Measurements from ENCODE around the gene FRRS1.
A peak's percentile ranks its signal among the peaks of the same experiment; 100 is the strongest.
"Not testable (repeated sequence)": the region's sequence is repeated elsewhere in the genome, so short reads cannot be mapped to it uniquely, and the experiment has no call there.

FRRS1 gene, protein sequence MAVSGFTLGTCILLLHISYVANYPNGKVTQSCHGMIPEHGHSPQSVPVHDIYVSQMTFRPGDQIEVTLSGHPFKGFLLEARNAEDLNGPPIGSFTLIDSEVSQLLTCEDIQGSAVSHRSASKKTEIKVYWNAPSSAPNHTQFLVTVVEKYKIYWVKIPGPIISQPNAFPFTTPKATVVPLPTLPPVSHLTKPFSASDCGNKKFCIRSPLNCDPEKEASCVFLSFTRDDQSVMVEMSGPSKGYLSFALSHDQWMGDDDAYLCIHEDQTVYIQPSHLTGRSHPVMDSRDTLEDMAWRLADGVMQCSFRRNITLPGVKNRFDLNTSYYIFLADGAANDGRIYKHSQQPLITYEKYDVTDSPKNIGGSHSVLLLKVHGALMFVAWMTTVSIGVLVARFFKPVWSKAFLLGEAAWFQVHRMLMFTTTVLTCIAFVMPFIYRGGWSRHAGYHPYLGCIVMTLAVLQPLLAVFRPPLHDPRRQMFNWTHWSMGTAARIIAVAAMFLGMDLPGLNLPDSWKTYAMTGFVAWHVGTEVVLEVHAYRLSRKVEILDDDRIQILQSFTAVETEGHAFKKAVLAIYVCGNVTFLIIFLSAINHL

DNA sequence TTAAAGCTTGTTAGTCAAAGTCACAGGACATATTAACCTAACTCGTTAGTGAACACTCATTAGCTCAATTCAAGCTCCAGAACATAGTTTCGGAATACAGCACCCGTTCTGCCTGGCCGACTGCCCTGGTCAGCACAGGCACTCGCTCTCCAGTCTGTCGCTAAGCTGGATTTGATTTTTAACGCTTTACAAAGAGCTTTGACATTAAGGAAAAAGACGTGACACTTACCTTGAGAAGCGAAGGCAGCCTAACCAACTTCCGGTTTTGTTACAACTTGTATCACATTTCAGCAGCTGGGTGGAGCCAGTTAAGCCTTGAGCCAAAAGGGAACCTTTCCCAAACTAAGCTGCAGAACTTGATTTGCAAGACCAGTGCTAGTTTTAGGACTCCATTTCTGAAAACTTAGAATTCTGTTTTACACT is at the start of gene FRRS1:
FRRS1 (minus strand) TSS at position 258 of the 423 bp plus-strand sequence. CDS start 17,867 bp downstream, outside the sequence.
- DNase-seq (ENCODE audit: low spot score): peak; percentile 73

DNA sequence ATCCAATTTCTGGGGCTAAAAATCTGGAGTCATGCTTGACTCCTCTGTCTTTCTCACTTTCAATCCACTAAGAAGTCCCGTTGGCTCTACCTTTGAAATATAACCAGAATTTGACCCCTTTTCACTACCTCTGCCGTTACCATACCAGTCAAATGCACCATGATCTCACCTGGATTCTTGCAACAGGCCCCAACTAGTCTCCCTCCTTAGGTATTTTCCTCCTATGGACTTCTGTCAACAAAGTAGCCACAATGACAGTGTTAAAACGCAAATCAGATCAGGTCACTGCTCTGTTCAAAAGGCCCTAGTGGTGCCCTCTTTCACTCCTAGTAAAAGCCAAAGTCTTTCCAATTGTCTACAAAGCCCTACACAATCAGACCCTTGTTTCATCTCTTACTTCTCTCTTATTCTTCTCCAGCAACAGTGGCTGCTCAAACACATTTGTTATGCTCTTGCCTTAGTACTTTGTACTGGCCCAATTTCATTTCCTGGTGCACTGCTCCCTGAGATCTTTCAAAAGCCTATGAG is 48.0 kb upstream of the FRRS1 start:
- no peak for DNase-seq (ENCODE audit: low spot score)

DNA sequence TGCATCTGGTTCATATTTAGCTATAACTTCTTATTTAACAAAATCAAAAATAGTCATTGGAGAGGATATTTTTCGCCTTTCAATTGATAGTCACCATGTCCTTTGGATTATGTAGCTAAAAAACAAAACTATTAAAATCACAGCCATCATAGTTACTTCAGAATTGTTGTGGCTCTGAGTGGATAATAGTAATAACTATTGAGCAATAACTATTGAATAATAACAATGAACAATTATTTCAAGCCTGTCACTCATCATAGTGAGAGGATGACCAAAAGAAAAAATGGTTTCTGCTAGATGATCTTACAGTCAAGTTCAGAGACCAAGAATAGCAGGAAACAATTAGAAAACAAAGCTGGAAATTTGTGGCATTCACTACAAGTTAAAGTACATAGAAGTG is 45.3 kb upstream of the FRRS1 start:
- DNase-seq (ENCODE audit: low spot score): no peak

DNA sequence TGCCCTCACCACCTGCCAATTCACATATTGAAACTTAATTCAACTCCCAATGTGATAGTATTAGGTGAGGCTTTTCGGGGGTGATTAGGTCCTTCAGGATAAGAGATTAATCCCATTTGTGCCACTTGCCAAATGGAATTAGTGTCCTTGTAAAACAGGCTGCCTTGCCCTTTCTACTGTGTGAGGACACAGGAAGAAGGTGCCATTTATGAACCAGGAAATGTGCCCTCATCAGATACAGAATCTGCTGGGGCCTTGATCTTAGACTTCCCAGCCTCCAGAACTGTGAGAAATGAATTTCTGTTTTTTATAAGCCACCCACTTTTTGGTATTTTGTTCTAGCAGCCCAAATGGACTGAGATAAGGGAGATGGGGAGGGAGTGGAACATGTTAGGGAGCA is 44.6 kb upstream of the FRRS1 start:
- DNase-seq (ENCODE audit: low spot score): no peak

DNA sequence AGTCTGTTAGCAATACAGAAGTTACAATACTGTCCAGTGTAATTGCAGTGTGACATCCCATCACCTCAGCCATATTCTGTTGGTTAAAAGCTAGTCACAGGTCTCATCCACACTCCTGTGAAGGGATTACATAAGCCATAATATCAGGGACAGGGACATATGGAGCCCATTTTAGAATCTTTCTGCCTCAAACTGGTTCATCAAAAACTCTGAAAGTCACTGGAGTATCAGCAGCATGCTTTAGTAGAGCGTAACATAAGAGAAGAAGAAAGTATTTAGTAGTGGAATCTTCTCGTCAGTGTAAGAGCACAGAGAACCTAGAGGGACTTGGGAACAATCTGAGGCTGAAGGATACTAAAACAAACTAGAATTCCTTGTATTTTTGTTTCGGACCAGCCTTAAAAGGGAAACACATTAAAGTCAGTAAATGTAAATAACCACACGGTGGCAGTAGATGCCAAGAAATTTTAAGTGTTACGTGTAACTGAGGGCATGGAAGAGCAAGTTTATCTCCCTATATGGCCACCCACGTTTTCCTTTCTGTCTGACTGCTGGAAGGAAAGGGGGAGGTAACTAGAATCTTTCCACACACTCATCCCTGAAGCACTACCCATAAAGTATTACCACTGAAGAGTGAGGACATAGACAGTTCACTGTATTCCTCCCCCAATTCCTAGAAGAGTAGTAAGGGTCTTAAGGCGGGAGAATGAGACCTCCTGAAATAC is 42.1 kb upstream of the FRRS1 start:
- peak; percentile 86 for DNase-seq (ENCODE audit: low spot score)

DNA sequence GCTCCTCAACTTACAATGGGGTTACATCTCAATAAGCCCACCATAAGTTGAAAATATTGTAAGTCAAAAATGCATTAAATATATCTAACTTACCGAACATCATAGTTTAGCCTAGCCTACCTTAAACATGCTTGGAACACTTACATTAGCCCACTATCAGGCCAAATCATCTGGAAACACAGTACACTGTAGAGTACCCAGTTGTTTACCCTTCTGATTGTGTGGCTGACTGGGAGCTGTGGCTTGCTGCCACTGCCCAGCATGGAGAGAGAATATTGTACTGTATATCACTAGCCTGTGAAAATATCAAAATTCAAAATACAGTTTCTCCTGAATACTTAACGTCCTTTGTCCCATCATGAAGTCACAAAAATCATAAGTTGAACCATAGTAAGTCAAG is 40.4 kb upstream of the FRRS1 start:
- DNase-seq (ENCODE audit: low spot score): no peak

DNA sequence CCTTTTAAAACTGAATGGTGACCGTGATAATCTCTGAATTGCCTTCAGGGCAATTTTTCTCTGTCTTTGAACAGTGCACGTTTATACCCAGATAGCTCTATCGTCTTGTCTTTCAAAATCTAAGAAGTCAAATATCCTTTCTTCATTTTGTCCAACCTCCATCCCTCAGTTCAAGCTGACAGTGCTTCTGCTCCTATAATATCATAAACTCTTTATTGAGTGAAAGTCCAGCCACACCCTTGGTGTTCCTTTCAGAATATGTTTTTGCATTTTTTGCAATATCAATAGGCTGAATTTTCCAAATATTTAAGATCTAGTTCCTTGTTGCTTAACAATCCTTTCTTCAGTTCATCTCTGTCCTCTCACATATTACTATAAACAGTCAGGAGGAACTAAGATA is 35.1 kb upstream of the FRRS1 start:
- no peak for DNase-seq (ENCODE audit: low spot score)

DNA sequence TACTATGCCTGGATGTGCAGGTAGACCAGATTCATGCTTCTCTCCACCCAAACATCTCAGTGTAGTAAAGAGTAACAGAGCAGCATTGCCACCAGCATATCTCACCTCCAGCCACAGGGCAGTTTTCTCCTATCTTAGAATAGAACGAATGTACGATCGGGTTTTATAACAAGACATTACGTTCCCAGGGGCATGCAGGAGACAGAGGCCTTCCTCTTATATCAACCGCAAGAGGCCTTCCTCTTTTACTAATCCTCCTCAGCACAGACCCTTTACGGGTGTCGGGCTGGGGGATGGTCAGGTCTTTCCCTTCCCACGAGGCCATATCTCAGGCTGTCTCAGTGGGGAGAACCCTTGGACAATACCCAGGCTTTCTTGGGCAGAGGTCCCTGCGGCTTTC is 27.4 kb upstream of the FRRS1 start:
- DNase-seq (ENCODE audit: low spot score): not testable (repeated sequence)

DNA sequence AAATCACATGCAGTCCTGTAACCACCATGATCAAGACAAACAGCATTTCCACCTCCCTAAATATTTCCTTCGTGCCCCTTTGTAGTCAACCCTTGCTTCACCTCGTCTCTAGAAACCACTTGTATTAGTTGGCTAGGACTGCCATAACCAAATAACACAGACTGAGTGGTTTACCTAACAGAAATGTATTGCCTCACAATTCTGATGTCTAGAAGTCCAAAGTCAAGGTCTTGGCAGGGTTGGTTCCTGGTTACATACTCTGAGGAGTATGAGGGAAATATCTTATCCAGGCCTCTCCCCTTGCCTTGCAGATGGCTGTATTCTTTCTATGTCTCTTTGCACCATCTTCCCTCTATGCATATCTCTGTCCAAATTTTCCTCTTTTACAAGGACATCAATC is 23.3 kb upstream of the FRRS1 start:
- DNase-seq (ENCODE audit: low spot score): no peak

DNA sequence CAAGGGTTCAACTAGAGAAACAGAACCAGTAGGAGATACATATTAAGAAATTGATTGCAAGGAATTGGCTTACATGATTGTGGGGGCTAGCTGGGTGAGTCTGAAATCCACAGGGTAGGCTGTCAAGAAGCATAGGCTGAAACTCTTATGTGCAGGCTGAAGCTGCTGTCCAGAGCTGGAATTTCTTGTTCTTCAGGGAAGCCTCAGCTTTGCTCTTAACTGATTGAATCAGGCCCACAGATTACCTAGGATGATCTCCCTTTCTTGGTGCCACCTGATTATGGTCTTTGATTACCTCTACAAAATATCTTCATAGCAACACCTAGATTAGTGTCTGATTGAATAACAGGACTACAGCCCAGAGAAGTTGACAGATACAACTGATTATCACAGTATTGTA is 22.5 kb upstream of the FRRS1 start:
- no peak for DNase-seq (ENCODE audit: low spot score)

DNA sequence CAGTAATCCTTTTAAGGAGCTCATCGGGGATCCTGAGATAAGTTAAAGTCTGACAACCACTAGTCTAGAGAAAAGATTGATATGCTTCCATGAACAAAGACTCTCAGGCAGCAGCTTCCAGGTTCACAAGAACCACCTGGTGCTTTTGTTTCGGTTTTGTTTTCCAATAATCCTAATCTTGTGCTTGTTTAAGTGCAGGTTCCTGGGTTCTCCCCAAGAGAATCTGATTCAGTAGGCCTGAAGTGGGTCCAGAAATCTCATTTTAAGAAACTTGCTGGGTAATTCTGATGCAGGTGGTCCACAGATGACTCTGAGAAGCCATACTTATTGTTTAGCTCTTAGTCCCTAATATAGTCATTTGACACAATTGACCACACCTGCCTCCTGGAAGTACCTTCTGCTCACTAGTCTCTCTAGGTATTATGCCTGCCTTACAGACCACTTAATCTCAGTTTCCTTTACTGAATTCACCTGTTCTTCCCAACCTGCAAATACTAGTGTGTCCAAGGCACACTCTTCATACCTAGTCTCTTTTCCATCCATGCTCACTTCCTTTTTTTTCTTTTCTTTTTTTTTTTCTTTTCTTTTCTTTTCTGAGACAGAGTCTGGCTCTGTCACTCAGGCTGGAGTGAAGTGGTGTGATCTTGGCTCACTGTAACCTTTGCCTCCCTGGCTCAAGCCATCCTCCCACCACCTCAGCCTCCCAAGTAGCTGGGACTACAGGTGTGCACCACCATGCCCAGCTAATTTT is 20.5 kb upstream of the FRRS1 start:
- DNase-seq (ENCODE audit: low spot score): no peak

DNA sequence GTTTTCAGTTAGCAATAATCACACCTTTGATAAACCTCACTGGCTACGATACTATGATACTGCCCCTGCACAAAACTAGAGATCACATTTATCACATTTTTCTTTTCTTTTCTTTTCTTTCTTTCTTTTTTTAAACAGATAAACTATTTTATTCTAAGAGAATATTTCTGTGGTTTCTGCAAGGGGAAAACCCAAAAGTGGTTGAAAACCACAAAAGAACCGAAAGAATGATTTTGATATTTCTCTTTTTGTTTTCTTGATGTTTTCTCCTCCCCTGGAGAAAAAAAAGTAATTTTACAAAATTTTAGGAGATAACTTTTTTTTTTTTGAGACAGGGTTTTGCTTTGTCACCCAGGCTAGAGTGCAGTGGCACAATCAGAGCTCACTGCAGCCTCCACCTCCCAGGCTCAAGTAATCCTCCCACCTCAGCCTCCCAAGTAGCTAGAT is 18.4 kb upstream of the FRRS1 start:
- no peak for DNase-seq (ENCODE audit: low spot score)

DNA sequence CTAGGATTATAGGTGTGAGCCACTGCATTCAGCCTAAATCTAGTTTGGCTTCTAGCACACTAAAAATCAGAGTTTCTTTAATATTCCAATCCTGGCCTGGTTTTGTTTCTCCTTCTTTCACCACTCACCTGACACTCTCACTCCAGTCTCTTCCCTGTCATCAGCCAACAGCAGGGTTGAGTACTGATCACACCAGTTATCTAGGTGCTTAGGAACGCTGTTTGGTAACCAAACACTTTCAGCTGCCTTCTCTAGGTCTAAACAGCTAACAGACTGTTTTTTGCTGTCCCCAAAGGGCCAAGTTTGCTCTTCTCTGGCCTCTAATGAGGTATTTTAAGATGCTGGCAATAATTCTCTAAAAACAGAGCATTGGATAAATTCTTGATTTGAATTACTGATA is 17.7 kb upstream of the FRRS1 start:
- DNase-seq (ENCODE audit: low spot score): no peak

DNA sequence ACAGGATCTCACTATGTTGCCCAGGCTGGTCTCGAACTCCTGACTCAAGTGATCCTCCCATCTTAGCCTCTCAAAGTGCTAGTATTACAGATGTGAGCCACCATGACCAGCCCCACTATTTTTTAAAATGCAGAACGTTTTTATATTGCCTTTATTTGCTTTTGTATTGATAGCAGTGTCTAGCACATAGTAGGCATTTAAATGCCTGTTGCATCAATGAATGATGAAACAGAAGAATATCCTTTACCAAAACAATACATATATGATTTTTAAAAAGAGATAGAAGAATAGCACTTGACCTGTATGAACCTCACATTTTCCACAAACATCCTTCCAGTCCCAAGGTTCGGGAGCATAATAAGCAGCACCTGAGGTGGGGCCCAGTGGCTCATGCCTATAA is 16.5 kb upstream of the FRRS1 start:
- no peak for DNase-seq (ENCODE audit: low spot score)

DNA sequence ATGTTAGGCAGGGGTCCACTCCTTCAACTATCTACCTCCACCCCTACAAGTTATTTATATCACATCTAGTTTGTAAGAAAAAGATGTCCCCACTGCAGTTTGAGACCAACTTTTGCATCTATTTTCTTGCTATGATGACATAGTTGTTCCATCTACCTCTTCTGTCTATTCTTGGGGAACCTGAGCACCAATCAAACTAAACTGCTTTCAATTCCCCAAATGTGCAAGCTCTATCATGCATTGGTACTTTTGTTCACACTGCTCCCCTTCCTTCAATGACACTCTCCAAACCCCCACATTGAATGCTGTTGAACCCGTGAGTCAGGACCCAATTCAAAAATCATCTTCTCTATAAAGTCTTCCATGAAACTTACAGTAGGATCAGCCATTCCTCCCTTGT is 16.0 kb upstream of the FRRS1 start:
- DNase-seq (ENCODE audit: low spot score): no peak

DNA sequence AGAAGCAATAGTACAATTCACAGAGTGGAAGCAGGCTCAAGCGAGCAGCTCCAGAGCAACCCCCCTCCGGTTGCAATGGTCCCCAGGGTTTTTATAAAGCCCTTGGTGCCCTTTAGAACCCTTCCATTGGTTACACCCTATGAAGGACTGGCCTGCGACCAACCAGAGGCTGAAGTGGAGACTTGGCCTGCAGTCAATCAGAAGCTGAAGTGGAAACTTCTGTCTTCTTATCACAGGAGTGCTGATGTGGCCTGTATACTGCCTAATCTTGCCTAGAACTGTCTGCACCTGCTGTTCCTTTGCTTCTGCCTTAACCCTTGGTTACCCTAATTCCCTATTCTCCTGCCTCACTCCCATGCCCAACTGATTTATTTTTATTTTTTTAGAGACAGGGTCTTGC is 15.4 kb upstream of the FRRS1 start:
- DNase-seq (ENCODE audit: low spot score): no peak

DNA sequence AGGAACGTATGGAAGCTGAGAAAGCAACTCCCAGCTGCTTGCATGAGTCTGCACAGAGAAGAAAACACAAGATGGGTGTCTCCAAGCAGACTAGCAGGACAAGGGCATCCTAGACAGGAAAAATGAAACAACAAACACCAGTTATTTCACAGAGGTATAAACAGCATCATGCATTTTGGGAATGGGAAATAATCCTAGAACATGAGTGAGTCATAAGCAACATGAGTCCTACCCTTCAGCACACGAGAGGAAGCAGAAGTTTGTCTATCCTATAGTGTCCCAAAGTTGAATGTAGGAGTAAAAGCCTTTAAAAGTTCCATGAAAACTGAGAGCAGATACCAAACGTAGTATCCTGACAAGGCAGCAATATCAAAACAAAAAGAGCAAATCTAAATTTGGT is 11.3 kb upstream of the FRRS1 start:
- no peak for DNase-seq (ENCODE audit: low spot score)

DNA sequence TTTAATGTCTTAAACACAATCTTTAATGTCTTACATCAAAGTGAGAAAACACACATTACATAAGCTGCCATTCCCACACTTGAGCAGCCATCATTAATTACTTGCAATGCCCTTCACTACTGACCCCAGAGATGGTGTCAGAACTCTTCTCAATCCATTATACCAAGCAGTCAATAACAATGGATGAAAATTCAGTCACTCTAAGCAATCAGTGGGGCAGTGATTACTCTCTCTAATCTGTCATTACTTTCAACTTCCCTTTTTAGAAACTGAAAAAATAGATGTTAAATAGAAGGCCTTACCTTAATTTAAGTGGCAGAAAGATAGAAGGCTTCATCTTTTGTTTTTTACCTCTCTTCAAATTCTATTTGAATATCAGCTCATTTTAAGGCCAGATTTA is 9.7 kb upstream of the FRRS1 start:
- no peak for DNase-seq (ENCODE audit: low spot score)

DNA sequence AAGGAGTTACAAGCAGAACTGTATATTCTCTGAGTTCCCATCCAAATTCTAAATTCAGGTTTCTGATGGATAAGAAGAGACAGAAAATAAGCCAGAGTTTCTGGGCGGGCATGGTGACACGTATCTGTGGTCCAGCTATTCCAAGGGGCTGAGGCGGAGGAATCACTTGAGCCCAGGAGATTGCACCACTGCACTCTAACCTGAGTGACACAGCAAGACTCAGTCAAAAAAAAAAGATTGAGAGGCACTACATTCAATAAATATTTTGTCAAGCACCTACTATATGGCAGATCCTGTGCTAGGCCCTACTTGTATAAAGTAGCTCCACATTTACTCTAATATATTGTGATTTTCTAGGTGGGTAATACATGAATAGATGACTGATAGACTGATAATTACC is 6.4 kb upstream of the FRRS1 start:
- no peak for DNase-seq (ENCODE audit: low spot score)

DNA sequence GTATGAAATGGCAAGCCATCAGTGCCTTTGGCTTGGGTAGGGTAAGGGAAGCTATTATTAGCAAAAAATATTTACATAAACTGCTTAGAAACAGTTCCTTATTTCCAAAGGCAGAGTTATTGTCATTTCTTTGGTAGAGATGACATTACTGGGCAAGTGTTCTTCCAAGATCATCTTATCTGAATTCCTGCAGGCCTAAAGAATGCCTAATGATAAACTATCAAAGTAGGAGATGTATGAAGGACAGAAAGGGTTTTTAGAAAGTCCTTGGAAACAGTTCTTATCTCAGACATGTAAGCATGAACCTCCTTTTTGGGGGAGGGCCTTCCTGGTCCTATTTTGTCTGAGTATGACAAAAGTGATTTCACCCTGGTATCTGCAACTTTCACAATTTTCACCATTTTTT is 5.1 kb upstream of the FRRS1 start:
- no peak for DNase-seq (ENCODE audit: low spot score)

DNA sequence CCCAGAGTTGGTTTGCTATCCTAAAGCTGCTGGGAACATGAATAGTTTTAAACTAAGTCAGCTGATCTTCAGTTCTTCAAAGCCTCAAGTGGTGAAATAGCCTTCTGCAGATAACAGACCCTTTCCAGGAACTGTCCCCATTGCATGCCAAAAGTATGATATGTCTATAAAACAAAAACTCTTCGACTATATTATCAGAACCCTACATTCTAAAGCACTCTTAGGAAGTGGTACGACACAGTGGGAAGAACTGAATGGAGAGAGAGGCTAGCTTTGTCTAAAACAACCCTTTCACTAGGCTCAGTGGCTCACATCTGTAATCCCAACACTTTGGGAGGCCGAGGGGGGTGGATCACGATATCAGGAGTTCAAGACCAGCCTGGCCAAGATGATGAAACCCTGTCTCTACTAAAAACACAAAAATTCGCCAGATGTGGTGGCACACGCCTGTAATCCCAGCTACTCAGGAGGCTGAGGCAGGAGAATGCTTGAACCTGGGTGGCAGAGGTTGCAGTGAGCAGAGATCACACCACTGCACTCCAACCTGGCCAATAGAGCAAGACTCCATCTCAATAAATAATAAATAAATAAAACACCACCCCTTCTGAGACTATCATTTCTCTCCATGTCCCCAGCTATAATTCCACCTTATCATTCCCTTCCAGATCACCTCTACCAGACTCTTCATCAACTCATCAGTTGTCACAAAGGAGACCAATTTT is 2.2 kb upstream of the FRRS1 start:
- no peak for DNase-seq (ENCODE audit: low spot score)
